ENCODE measurements around the gene MRPL10.

MRPL10 gene

DNA sequence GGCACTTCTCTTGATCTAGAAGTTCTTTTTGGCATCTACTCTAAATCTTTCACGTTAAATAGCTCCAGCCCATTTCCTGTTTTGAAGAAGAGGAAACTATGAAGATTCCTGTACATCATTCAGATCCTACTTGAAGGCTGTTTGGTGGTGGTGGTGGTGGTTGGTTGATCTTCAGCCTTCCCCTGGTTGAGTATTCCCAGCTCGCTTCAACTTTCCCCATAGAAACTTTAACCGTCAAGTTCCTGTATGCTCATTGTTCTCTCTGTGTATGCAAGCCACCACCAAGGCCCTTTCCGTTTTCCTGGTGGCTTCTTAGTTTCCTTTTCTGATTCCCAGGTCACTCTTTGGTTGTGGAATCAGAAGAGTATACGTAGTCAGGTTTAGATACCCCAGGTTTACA is 3.4 kb upstream of the MRPL10 start:
- CTCF ChIA-PET = interaction anchor here (1.2 to 4.2 kb wide), 3 partner anchors 8 to 56 kb away, joined by 3 to 35 read pairs (median 3); no protein-coding TSS in a partner anchor
- TF ChIP-seq, protein P1, sequence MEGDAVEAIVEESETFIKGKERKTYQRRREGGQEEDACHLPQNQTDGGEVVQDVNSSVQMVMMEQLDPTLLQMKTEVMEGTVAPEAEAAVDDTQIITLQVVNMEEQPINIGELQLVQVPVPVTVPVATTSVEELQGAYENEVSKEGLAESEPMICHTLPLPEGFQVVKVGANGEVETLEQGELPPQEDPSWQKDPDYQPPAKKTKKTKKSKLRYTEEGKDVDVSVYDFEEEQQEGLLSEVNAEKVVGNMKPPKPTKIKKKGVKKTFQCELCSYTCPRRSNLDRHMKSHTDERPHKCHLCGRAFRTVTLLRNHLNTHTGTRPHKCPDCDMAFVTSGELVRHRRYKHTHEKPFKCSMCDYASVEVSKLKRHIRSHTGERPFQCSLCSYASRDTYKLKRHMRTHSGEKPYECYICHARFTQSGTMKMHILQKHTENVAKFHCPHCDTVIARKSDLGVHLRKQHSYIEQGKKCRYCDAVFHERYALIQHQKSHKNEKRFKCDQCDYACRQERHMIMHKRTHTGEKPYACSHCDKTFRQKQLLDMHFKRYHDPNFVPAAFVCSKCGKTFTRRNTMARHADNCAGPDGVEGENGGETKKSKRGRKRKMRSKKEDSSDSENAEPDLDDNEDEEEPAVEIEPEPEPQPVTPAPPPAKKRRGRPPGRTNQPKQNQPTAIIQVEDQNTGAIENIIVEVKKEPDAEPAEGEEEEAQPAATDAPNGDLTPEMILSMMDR (IDR thresholded peaks at IDR 0.05; ENCODE audit: control extremely low read depth, extremely low read depth, low read depth, missing control alignments) = no peak
- DNase-seq (ENCODE audit: extremely low spot score) = no peak
- POLR2A ChIA-PET = no interaction called here

DNA sequence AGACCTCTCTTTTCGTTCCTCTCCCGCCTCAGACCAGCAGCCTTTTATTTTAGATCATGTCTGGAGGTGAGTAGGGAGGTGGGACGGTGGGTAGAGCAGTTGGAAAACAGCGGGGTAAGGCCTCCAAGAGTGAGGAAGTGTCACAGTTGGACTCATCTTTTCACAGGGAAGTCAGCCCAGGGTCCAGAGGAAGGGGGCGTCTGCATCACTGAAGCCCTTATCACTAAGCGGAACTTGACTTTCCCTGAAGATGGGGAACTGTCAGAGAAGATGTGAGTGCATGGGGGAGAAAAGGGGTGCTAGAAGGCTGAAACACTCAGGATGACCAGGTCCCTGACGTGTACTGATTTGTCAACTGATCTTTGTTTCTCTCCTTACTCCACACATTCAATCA is 590 bp upstream of the MRPL10 start:
- TF ChIP-seq, protein P1 (IDR thresholded peaks at IDR 0.05; ENCODE audit: control extremely low read depth, extremely low read depth, low read depth, missing control alignments) = no peak
- DNase-seq (ENCODE audit: extremely low spot score) = no peak
- POLR2A ChIA-PET = interaction anchor here (0.6 kb wide), 1 partner anchor 115 kb away, joined by 5 read pairs; no protein-coding TSS in a partner anchor
- CTCF ChIA-PET = interaction anchor here (0.7 to 5.8 kb wide), 7 partner anchors 11 to 139 kb away, joined by 3 to 49 read pairs (median 4); partner anchors contain the start of genes CDK5RAP3, SCRN2 and SP2

DNA sequence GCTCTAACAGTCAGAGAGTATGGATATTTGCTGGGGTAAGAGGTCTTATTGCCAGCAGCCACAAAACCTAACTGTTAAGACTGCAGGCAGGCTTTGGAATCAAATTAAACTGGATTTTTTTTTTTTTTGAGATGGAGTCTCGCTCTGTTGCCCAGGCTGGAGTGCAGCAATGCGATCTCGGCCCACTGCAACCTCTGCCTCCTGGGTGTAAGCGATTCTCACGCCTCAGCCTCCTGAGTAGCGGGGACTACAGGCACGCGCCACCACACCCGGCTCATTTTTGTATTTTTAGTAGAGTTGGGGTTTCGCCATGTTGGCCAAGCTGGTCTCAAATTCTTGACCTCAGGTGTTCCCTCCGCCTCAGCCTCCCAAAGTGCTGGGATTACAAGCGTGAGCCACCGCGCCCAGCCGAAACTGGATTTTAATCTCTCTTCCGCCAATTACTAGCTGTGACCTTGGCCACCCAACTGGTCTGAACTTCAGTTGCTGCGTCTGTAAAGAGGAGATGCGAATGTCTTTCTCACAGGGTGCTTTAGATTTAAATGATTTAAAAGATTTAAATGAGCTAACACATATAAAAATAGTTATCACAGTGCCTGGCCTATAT is 842 bp downstream of the MRPL10 start:
- TF ChIP-seq, protein P1 (IDR thresholded peaks at IDR 0.05; ENCODE audit: control extremely low read depth, extremely low read depth, low read depth, missing control alignments) = no peak
- ChIA-PET CTCF (interaction anchor here (0.9 to 5.8 kb wide), 6 partner anchors 8 to 140 kb away, joined by 3 to 49 read pairs (median 4); partner anchors contain the start of genes CDK5RAP3, SCRN2 and SP2), POLR2A (no interaction called here)
- no peak for DNase-seq (ENCODE audit: extremely low spot score)

DNA sequence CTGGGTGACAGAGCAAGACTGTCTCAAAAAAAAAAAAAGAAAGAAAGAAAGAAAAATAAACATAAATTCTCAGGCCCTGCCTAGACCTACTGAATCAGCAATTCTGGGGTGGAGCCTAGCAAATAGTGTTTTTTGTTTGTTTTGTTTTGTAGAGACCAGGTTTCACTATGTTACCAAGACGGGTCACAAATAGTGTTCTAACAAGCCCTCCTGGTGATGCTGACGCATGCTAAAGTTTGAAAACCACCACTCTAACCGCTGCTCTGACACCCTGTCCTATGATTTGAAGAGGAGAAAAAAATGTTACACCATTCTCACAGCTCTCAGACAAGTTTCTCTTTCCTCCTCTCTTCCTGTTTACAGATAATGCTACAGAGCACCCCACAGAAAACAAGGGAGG is 1.5 kb downstream of the MRPL10 start:
- ChIA-PET CTCF (interaction anchor here (1.9 to 5.8 kb wide), 2 partner anchors 13 to 60 kb away, joined by 5 to 49 read pairs; partner anchors contain the start of gene SCRN2), POLR2A (no interaction called here)
- TF ChIP-seq, protein P1 (IDR thresholded peaks at IDR 0.05; ENCODE audit: control extremely low read depth, extremely low read depth, low read depth, missing control alignments) = no peak
- no peak for DNase-seq (ENCODE audit: extremely low spot score)

DNA sequence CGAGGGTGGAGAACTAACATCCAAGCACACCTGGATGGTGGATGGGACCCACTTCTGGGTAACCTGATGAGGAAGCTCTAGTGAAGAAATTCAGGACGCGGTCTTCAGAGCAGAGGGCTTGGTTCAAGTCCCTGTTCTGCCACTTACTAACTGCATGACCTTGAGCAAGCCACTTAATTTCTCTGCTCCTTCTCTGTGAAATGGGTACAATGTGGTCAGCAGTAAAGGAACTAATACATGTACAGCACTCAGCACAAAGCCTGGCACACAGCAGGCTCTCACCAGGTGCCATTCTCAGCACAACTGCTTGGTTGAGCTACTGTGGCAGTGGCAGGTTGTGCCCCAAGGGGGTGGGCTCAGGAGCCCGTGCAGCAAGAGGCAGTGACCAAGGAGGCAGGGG is 7.8 kb downstream of the MRPL10 start:
- CTCF ChIA-PET = interaction anchor here (1.5 to 2.9 kb wide), 2 partner anchors 17 to 106 kb away, joined by 3 to 20 read pairs; partner anchors contain the start of gene SCRN2
- TF ChIP-seq, protein P1 (IDR thresholded peaks at IDR 0.05; ENCODE audit: control extremely low read depth, extremely low read depth, low read depth, missing control alignments) = no peak
- POLR2A ChIA-PET = no interaction called here
- DNase-seq (ENCODE audit: extremely low spot score) = no peak

DNA sequence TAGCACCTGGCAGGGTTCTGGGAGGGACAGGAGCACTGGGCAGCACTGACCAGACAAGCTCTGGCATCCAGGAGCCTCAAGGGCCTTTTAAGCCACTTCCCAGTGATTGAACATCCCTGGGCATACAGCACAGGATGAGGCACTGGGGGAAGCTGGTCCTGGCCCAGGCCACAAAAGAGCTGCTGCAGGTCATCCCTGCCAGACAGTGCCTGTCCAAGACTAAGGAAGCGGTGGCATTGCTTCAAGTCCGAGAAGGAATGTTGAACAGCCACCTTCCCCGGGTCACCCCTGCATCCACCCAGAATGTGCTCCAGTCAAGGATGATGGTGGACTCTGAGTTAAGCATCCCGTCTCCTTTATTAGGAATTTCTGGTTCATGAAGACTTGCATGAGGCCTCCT is 8.6 kb downstream of the MRPL10 start:
- CTCF ChIA-PET = interaction anchor here (0.8 to 2.9 kb wide), 7 partner anchors 8 to 160 kb away, joined by 3 to 20 read pairs (median 5); partner anchors contain the start of gene SCRN2
- no peak for DNase-seq (ENCODE audit: extremely low spot score)
- TF ChIP-seq, protein P1 (IDR thresholded peaks at IDR 0.05; ENCODE audit: control extremely low read depth, extremely low read depth, low read depth, missing control alignments) = no peak
- POLR2A ChIA-PET = no interaction called here

All from GM10248 (cell line).